ENCODE measurements around the gene PDE4D.
"Not testable (repeated sequence)": the region's sequence is repeated elsewhere in the genome, so short reads cannot be mapped to it uniquely, and the experiment has no call there.

The PDE4D gene

GRCh38 chr5:59393585-59394420 is 499.7 kb downstream of the PDE4D start:
- no peak for DNase-seq

GRCh38 chr5:59391576-59391975 is 501.9 kb downstream of the PDE4D start:
- no peak for DNase-seq

- no peak for DNase-seq
These were observed 502.5 kb downstream of the PDE4D start for GRCh38 chr5:59390989-59391388.

- DNase-seq, result no peak
These were observed 503.4 kb downstream of the PDE4D start for GRCh38 chr5:59390074-59390659.

- DNase-seq, result no peak
These were observed 506.4 kb downstream of the PDE4D start for GRCh38 chr5:59387127-59387526.

- no peak for DNase-seq
These were observed 507.8 kb downstream of the PDE4D start for GRCh38 chr5:59385700-59386099.

- no peak for DNase-seq
These were observed 513.1 kb downstream of the PDE4D start for GRCh38 chr5:59380350-59380951.

GRCh38 chr5:59374036-59374435 is 519.5 kb downstream of the PDE4D start:
- not testable (repeated sequence) for DNase-seq

- no peak for DNase-seq
These were observed 521.9 kb downstream of the PDE4D start for GRCh38 chr5:59371525-59372127.

- DNase-seq, result no peak
These were observed 524.6 kb downstream of the PDE4D start for GRCh38 chr5:59368951-59369350.

- peak; percentile 37 for DNase-seq
These were observed 525.6 kb downstream of the PDE4D start for GRCh38 chr5:59367791-59368394.

- DNase-seq, result no peak
These were observed 526.7 kb downstream of the PDE4D start for GRCh38 chr5:59366784-59367183.

- no peak for DNase-seq
These were observed 531.1 kb downstream of the PDE4D start for GRCh38 chr5:59362438-59362837.

GRCh38 chr5:59361454-59361853 is 532.1 kb downstream of the PDE4D start:
- no peak for DNase-seq

- DNase-seq, result no peak
These were observed 533.4 kb downstream of the PDE4D start for GRCh38 chr5:59360130-59360555.

GRCh38 chr5:59358005-59358861 is 535.3 kb downstream of the PDE4D start:
- no peak for DNase-seq

GRCh38 chr5:59357381-59357977 is 536.0 kb downstream of the PDE4D start:
- no peak for DNase-seq

- DNase-seq, result no peak
These were observed 536.6 kb downstream of the PDE4D start for GRCh38 chr5:59356813-59357380.

GRCh38 chr5:59354811-59355210 is 538.7 kb downstream of the PDE4D start:
- DNase-seq, result no peak

GRCh38 chr5:59354274-59354673 is 539.3 kb downstream of the PDE4D start:
- no peak for DNase-seq

- DNase-seq, result no peak
These were observed 542.3 kb downstream of the PDE4D start for GRCh38 chr5:59351076-59351794.
